WTC11 (cell line): ENCODE measurements around the gene CSNK1A1L. TPM values are rescaled to one million over a fixed set of nuclear protein-coding genes. Genes with fewer than 3 reads are reported as not detected.

ENCODE experiments used
- ATAC-seq: fragments of 200-7000 bp; cut with Tn5 transposase; 2 replicates; pipeline ENCODE4 v1.10.0; 2021; ENCODE audit warnings: mild to moderate bottlenecking, moderate library complexity
- CTCF ChIA-PET: fragments of 300-600 bp; sonication (Branson Sonifier 250); formaldehyde crosslinking; loops from one replicate; lab custom pipeline; 2021; ENCODE audit warnings: antibody characterized with exemption; lab: Charles Lee
- POLR2A ChIA-PET: fragments of 350-600 bp; sonication (Branson Sonifier 250); formaldehyde crosslinking; loops from one replicate; lab custom pipeline; 2021; ENCODE audit warnings: antibody characterized with exemption; lab: Charles Lee
- DNase-seq: peaks from one replicate; pipeline ENCODE4 v3.0.0; 2021; ENCODE audit warnings: low spot score
- H3K27ac Mint-ChIP-seq: 2 replicates; pipeline ENCODE4 v1.8.0; 2021; ENCODE audit warnings: mixed read lengths
- H3K27me3 Mint-ChIP-seq: 2 replicates; pipeline ENCODE4 v1.8.0; 2021; ENCODE audit warnings: low read depth, mild to moderate bottlenecking, moderate library complexity, mixed read lengths
- H3K36me3 Mint-ChIP-seq: 2 replicates; pipeline ENCODE4 v1.8.0; 2021; ENCODE audit warnings: mixed read lengths
- H3K4me1 Mint-ChIP-seq: 2 replicates; pipeline ENCODE4 v1.8.0; 2022; ENCODE audit warnings: mixed read lengths
- H3K4me3 Mint-ChIP-seq: 2 replicates; pipeline ENCODE4 v1.8.0; 2021; ENCODE audit warnings: mild to moderate bottlenecking, moderate library complexity, mixed read lengths
- H3K9me3 Mint-ChIP-seq: 2 replicates; pipeline ENCODE4 v1.8.0; 2021; ENCODE audit warnings: mixed read lengths
- CDX4 ChIP-seq: fragments of 250-450 bp; sonication (Bioruptor Pico); IDR thresholded peaks from 2 replicates; pipeline ENCODE4 v1.9.0; 2021; ENCODE audit warnings: moderate library complexity, mild to moderate bottlenecking, inconsistent platforms, borderline replicate concordance
- CREB1 ChIP-seq: sonication (generic); formaldehyde crosslinking; IDR thresholded peaks from 2 replicates; pipeline ENCODE4 v1.8.0; 2023; ENCODE audit warnings: mild to moderate bottlenecking, missing genetic modification reagents
- CREM ChIP-seq: sonication (generic); formaldehyde crosslinking; IDR thresholded peaks from 2 replicates; pipeline ENCODE4 v1.8.1; 2022; ENCODE audit warnings: mild to moderate bottlenecking, missing genetic modification reagents, moderate library complexity
- FOXK1 ChIP-seq: sonication (generic); formaldehyde crosslinking; IDR thresholded peaks from 2 replicates; pipeline ENCODE4 v1.8.0; 2022; ENCODE audit warnings: mild to moderate bottlenecking, moderate library complexity, missing genetic modification reagents
- FOXP4 ChIP-seq: sonication (generic); formaldehyde crosslinking; IDR thresholded peaks from 2 replicates; pipeline ENCODE4 v1.8.0; 2022; ENCODE audit warnings: mild to moderate bottlenecking, missing genetic modification reagents
- GABPB1 ChIP-seq: sonication (generic); formaldehyde crosslinking; IDR thresholded peaks from 2 replicates; pipeline ENCODE4 v1.8.1; 2023; ENCODE audit warnings: mild to moderate bottlenecking, missing genetic modification reagents
- KAT7 ChIP-seq: sonication (generic); formaldehyde crosslinking; IDR thresholded peaks from 2 replicates; pipeline ENCODE4 v1.8.1; 2023; ENCODE audit warnings: missing genetic modification reagents, mild to moderate bottlenecking, borderline replicate concordance
- MAX ChIP-seq: sonication (generic); formaldehyde crosslinking; IDR thresholded peaks from 2 replicates; pipeline ENCODE4 v1.8.0; 2022; ENCODE audit warnings: mild to moderate bottlenecking, missing genetic modification reagents
- NFYB ChIP-seq: sonication (generic); formaldehyde crosslinking; conservative IDR thresholded peaks from 2 replicates; pipeline ENCODE4 v1.8.0; 2022; ENCODE audit warnings: low read depth, missing genetic modification reagents
- NR3C1 ChIP-seq: sonication (generic); formaldehyde crosslinking; conservative IDR thresholded peaks from 2 replicates; pipeline ENCODE4 v1.8.1; 2023; ENCODE audit warnings: low read depth, mild to moderate bottlenecking, missing genetic modification reagents
- PRDM15 ChIP-seq: sonication (generic); formaldehyde crosslinking; IDR thresholded peaks from 2 replicates; pipeline ENCODE4 v1.8.0; 2022; ENCODE audit warnings: missing genetic modification reagents
- PREB ChIP-seq: sonication (generic); formaldehyde crosslinking; IDR thresholded peaks from 2 replicates; pipeline ENCODE4 v1.8.1; 2022; ENCODE audit warnings: mild to moderate bottlenecking, missing genetic modification reagents, moderate library complexity, borderline replicate concordance
- SMAD3 ChIP-seq: sonication (generic); formaldehyde crosslinking; IDR thresholded peaks from 2 replicates; pipeline ENCODE4 v1.8.0; 2022; ENCODE audit warnings: missing genetic modification reagents, mild to moderate bottlenecking, borderline replicate concordance
- SOX15 ChIP-seq: fragments of 250-450 bp; sonication (Bioruptor Pico); IDR thresholded peaks from 2 replicates; pipeline ENCODE4 v1.9.0; 2021; ENCODE audit warnings: mild to moderate bottlenecking
- STAT6 ChIP-seq: sonication (generic); formaldehyde crosslinking; conservative IDR thresholded peaks from 2 replicates; pipeline ENCODE4 v1.8.1; 2023; ENCODE audit warnings: mild to moderate bottlenecking, low read depth, missing genetic modification reagents, moderate library complexity
- TCF7 ChIP-seq: sonication (generic); formaldehyde crosslinking; IDR thresholded peaks from 2 replicates; pipeline ENCODE4 v1.8.0; 2022; ENCODE audit warnings: mild to moderate bottlenecking, low read depth, missing genetic modification reagents, moderate library complexity
- TP53 ChIP-seq: sonication (generic); formaldehyde crosslinking; IDR thresholded peaks from 2 replicates; pipeline ENCODE4 v1.8.1; 2023; ENCODE audit warnings: mild to moderate bottlenecking, missing genetic modification reagents
- ZNF263 ChIP-seq: sonication (generic); formaldehyde crosslinking; IDR thresholded peaks from 2 replicates; pipeline ENCODE4 v1.8.1; 2022; ENCODE audit warnings: low read depth, mild to moderate bottlenecking, moderate library complexity, missing genetic modification reagents
- ZNF396 ChIP-seq: fragments of 250-450 bp; sonication (Bioruptor Pico); IDR thresholded peaks from 2 replicates; pipeline ENCODE4 v1.8.0; 2021; ENCODE audit warnings: mild to moderate bottlenecking, moderate library complexity, borderline replicate concordance
- total RNA-seq: library from RNA; stranded (reverse); gene quantifications from 3 replicates; pipeline ENCODE4 v1.2.3, GENCODE V29; 2021
- TF ChIP-seq, protein P1 (sequence below): sonication (generic); formaldehyde crosslinking; IDR thresholded peaks from 2 replicates; pipeline ENCODE4 v1.8.0; 2023; ENCODE audit warnings: mild to moderate bottlenecking, missing genetic modification reagents

CSNK1A1L gene
- total RNA-seq, 1 experiment from 2014 or later, result not detected

DNA sequence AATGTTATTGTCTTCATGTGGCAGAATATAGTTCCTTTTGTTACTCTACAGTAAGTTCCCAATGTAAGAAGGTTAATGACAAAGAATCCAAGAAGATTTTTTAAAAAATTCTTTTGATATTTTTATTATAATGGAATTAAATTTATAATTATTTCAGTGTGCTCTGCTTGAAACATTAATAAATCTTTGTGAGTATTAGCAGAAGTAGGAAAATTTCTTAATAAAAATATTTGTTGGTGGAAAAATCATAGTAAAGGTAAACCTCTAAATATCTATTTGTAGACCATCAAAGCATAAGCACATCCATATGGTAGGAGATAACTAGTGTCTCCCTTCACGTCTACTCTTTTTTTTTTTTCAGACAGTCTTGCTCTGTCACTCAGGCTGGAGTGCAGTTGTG is 4.3 kb downstream of the CSNK1A1L start:
- CTCF ChIA-PET, result no interaction called here
- H3K4me3 Mint-ChIP-seq, result no peak overlapping the region
- H3K9me3 Mint-ChIP-seq, result peaks cover 7% of the 10 kb centered on the region
- TF ChIP-seq CDX4 (CRISPR knock-in tag) (no peak), TP53 (CRISPR knock-in tag) (no peak), STAT6 (CRISPR knock-in tag) (no peak), FOXP4 (no peak), PREB (CRISPR knock-in tag) (no peak), FOXK1 (CRISPR knock-in tag) (no peak), CREM (no peak), NFYB (CRISPR knock-in tag) (no peak), SMAD3 (CRISPR knock-in tag) (no peak), NR3C1 (CRISPR knock-in tag) (no peak), ZNF396 (CRISPR knock-in tag) (no peak), MAX (CRISPR knock-in tag) (no peak)
- H3K4me1 Mint-ChIP-seq, result peaks cover 10% of the 10 kb centered on the region
- no peak overlapping the region for H3K27ac Mint-ChIP-seq
- POLR2A ChIA-PET, result no interaction called here
- H3K36me3 Mint-ChIP-seq, result peaks cover 2% of the 10 kb centered on the region
- no peak for DNase-seq
- no peaks in the 10 kb centered on the region for H3K27me3 Mint-ChIP-seq
- no peak for ATAC-seq

- ATAC-seq, result no peak
- POLR2A ChIA-PET, result no interaction called here
- Mint-ChIP-seq H3K36me3 (peaks cover under 1% of the 10 kb centered on the region; the same call in 1 of the 2 replicates), H3K4me3 (no peak overlapping the region), H3K27ac (no peak overlapping the region), H3K27me3 (no peaks in the 10 kb centered on the region), H3K9me3 (peaks cover 7% of the 10 kb centered on the region), H3K4me1 (peaks cover 6% of the 10 kb centered on the region)
- no peak for DNase-seq
- CTCF ChIA-PET, result no interaction called here
- TF ChIP-seq ZNF263 (CRISPR knock-in tag) (no peak), CREB1 (CRISPR knock-in tag) (no peak), KAT7 (no peak), TCF7 (no peak), GABPB1 (CRISPR knock-in tag) (no peak), SOX15 (no peak), PRDM15 (CRISPR knock-in tag) (no peak), NFYB (CRISPR knock-in tag) (no peak), MAX (CRISPR knock-in tag) (no peak)
- TF ChIP-seq, protein P1, sequence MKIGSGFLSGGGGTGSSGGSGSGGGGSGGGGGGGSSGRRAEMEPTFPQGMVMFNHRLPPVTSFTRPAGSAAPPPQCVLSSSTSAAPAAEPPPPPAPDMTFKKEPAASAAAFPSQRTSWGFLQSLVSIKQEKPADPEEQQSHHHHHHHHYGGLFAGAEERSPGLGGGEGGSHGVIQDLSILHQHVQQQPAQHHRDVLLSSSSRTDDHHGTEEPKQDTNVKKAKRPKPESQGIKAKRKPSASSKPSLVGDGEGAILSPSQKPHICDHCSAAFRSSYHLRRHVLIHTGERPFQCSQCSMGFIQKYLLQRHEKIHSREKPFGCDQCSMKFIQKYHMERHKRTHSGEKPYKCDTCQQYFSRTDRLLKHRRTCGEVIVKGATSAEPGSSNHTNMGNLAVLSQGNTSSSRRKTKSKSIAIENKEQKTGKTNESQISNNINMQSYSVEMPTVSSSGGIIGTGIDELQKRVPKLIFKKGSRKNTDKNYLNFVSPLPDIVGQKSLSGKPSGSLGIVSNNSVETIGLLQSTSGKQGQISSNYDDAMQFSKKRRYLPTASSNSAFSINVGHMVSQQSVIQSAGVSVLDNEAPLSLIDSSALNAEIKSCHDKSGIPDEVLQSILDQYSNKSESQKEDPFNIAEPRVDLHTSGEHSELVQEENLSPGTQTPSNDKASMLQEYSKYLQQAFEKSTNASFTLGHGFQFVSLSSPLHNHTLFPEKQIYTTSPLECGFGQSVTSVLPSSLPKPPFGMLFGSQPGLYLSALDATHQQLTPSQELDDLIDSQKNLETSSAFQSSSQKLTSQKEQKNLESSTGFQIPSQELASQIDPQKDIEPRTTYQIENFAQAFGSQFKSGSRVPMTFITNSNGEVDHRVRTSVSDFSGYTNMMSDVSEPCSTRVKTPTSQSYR (CRISPR knock-in tag), result no peak
These were observed 4.7 kb downstream of the CSNK1A1L start for GRCh38 chr13:37100731-37101130.
